DND-41 (cell line): ENCODE measurements around the gene CLN6.

Experiments used
- ATAC-seq: fragments of 200-7000 bp; cut with Tn5 transposase; 3 replicates; pipeline ENCODE4 v1.9.1; 2021; ENCODE audit warnings: low read depth; ENCODE audit not compliant: insufficient read depth
- DNase-seq: peaks from one replicate; pipeline ENCODE4 v3.0.0-alpha.2; 2020
- H2AFZ ChIP-seq: 2 replicates; pipeline ENCODE4 v1.6.0; 2012; ENCODE audit warnings: low read depth, low read length
- H3K27ac ChIP-seq: 2 replicates; pipeline ENCODE4 v1.5.1; 2012; ENCODE audit warnings: low read length, inconsistent platforms
- H3K27me3 ChIP-seq: fragments of 200-600 bp; sonication (generic); 2 replicates; pipeline ENCODE4 v1.6.0; 2012; ENCODE audit warnings: low read length, mild to moderate bottlenecking, inconsistent platforms; ENCODE audit not compliant: insufficient read depth, poor library complexity
- H3K36me3 ChIP-seq: 2 replicates; pipeline ENCODE4 v1.5.1; 2012; ENCODE audit warnings: low read length, inconsistent platforms; ENCODE audit not compliant: insufficient read depth
- H3K4me1 ChIP-seq: 2 replicates; pipeline ENCODE4 v1.5.1; 2012; ENCODE audit warnings: mild to moderate bottlenecking, low read length; ENCODE audit not compliant: insufficient read depth
- H3K4me2 ChIP-seq: 2 replicates; pipeline ENCODE4 v1.6.0; 2012; ENCODE audit warnings: mild to moderate bottlenecking, moderate library complexity, low read length, inconsistent platforms; ENCODE audit not compliant: insufficient read depth
- H3K4me3 ChIP-seq, 2 experiments: fragments of 200-600 bp in 1 of 2; shearing (Covaris generic) in 1 of 2; 2 replicates each; pipeline ENCODE4 v1.5.1; 2012 to 2016; ENCODE audit warnings: inconsistent platforms in 2 of 2, low read length in 2 of 2, mild to moderate bottlenecking in 2 of 2, low read depth in 1 of 2, moderate library complexity in 1 of 2
- H3K79me2 ChIP-seq: 2 replicates; pipeline ENCODE4 v1.6.0; 2012; ENCODE audit warnings: low read length, inconsistent platforms; ENCODE audit not compliant: insufficient read depth
- H3K9ac ChIP-seq: 2 replicates; pipeline ENCODE4 v1.6.0; 2012; ENCODE audit warnings: low read depth, mild to moderate bottlenecking, inconsistent platforms, low read length, moderate library complexity
- H3K9me3 ChIP-seq: 2 replicates; pipeline ENCODE4 v1.5.1; 2012; ENCODE audit warnings: low read length, moderate library complexity, mild to moderate bottlenecking, inconsistent platforms; ENCODE audit not compliant: insufficient read depth, severe bottlenecking
- H4K20me1 ChIP-seq: 2 replicates; pipeline ENCODE4 v1.6.0; 2012; ENCODE audit warnings: low read length; ENCODE audit not compliant: insufficient read depth
- EZH2 ChIP-seq: IDR thresholded peaks from 3 replicates; pipeline ENCODE4 v1.6.1; 2012; ENCODE audit warnings: borderline replicate concordance, low read depth, mild to moderate bottlenecking, moderate library complexity, low read length, inconsistent platforms; ENCODE audit not compliant: severe bottlenecking
- TF ChIP-seq, protein P1 (sequence below): IDR thresholded peaks from 2 replicates; pipeline ENCODE4 v1.5.1; 2012; ENCODE audit warnings: borderline replicate concordance, low read length, moderate library complexity, mild to moderate bottlenecking; ENCODE audit not compliant: poor library complexity, severe bottlenecking; ENCODE audit errors: extremely low read depth

The CLN6 gene

DNA sequence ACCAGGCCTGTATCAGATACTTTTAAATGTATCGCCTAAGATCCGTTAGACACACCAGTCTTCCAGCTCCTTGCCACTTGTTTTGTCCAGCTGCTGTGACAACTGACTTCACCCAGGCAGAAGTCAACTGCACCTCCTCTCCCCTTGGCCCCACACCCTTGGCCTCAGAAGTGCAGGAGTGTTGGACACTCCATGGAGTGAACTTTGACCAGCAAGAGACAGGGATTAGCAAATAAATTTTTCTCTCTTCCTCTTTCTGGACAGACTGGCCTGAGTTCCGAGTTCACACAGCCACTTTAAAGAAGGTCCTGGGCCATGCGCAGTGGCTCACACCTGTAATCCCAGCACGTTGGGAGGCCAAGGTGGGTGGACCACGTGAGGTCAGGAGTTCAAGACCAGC lies 2.9 kb upstream of the CLN6 start:
- no peaks in the 10 kb centered on the region for H3K27me3 ChIP-seq
- H2AFZ ChIP-seq, result no peak overlapping the region
- H3K36me3 ChIP-seq, result no peaks in the 10 kb centered on the region; the same call in 1 of the 2 replicates
- no peak for ATAC-seq
- peaks cover 8% of the 10 kb centered on the region; the same call in 1 of the 2 replicates for H4K20me1 ChIP-seq
- no peak overlapping the region for H3K27ac ChIP-seq
- H3K4me2 ChIP-seq, result no peak overlapping the region
- H3K4me3 ChIP-seq, result no peak overlapping the region
- no peak for DNase-seq
- no peaks in the 10 kb centered on the region for H3K9me3 ChIP-seq
- H3K79me2 ChIP-seq, result peaks cover 17% of the 10 kb centered on the region
- TF ChIP-seq, protein P1, sequence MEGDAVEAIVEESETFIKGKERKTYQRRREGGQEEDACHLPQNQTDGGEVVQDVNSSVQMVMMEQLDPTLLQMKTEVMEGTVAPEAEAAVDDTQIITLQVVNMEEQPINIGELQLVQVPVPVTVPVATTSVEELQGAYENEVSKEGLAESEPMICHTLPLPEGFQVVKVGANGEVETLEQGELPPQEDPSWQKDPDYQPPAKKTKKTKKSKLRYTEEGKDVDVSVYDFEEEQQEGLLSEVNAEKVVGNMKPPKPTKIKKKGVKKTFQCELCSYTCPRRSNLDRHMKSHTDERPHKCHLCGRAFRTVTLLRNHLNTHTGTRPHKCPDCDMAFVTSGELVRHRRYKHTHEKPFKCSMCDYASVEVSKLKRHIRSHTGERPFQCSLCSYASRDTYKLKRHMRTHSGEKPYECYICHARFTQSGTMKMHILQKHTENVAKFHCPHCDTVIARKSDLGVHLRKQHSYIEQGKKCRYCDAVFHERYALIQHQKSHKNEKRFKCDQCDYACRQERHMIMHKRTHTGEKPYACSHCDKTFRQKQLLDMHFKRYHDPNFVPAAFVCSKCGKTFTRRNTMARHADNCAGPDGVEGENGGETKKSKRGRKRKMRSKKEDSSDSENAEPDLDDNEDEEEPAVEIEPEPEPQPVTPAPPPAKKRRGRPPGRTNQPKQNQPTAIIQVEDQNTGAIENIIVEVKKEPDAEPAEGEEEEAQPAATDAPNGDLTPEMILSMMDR, result no peak
- no peak for TF ChIP-seq EZH2
- H3K4me1 ChIP-seq, result peaks cover 26% of the 10 kb centered on the region
- no peak overlapping the region for H3K9ac ChIP-seq

DNA sequence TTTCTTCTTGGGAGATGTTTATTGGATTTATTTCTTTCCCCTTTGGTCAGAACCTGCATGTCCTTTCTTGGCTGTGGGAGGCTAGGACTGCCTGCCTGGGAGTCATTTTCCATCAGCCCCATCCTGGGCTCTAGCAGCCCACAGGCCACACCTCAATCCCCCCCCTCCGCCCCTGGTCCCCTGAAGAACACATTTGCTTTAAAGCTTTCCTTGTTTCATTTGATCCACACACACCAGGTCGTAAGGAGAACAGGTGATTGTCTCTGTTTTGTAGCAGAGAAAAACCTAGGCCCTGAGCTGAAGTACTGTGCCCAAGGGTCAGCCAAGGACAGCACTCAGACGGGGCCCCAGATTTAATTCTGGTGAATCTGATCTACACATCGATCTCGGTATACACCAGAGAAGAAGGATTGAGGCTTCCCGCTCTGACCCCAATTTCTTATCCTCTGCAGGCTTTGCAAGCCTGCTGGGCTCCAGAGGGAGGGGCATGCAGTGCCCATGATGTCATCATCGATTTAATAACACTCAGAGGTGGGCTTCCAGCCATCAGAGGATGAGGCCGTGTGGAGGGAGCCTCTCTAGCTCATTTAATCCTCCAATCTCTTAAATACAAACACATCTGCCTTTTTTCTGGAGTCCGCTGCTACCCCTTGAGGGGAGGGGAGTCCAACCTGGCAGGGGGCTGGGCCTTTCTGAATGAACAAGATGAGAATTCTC lies 1.7 kb upstream of the CLN6 start:
- peaks cover 29% of the 10 kb centered on the region for H3K79me2 ChIP-seq
- DNase-seq (no peak), ATAC-seq (no peak)
- peaks cover 11% of the 10 kb centered on the region; the same call in 1 of the 2 replicates for H4K20me1 ChIP-seq
- no peak overlapping the region for H3K27ac ChIP-seq
- no peaks in the 10 kb centered on the region for H3K27me3 ChIP-seq
- H3K9ac ChIP-seq, result no peak overlapping the region
- TF ChIP-seq EZH2, result no peak
- TF ChIP-seq, protein P1, result no peak
- no peak overlapping the region for H3K4me3 ChIP-seq
- no peaks in the 10 kb centered on the region for H3K9me3 ChIP-seq
- H3K4me2 ChIP-seq, result no peak overlapping the region
- H2AFZ ChIP-seq, result no peak overlapping the region
- H3K36me3 ChIP-seq, result no peaks in the 10 kb centered on the region; the same call in 1 of the 2 replicates
- peaks cover 34% of the 10 kb centered on the region for H3K4me1 ChIP-seq

DNA sequence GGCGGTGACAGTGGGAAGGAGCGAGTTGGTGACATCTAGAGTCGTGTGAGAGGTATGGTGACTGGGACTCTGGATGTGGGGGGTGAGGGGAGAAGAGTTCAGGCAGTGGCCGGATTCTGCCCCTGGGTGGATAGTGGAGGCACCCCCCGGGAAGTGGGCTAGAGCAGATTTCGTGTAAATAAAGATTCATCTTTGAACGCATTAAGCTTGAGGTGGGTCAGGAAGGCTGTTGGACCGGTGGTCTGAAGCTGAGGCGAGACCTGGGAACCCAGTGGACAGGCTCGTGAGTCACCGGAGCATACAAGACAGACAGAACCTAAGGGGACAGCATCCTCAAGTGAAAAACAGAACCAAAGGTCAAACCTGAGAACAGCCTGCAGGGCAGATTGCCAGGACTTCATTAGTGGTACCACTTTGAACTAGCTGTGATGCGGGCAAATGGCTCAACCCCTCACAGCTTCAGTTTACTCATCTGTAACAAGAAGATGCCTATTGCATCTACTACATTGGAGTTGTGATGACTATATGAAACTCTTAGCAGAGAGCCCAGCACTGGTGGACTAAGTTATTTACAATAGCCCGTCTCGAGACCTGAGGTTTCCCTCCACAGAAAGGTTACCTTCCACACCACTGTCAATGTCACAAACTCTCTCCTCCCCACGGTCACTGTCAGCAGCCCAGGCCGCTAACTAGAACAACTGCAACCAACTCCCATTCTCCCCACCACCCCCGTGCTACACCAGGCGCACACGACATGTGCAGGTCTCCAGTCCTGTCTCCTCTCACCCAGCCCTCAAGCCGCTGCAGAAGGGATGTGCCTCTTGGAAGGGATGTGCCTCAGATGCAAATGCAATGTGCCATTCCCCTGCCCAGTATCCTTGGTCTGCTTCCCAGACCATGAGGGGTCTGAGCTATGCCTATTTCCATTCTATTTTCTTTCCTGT lies 901 bp upstream of the CLN6 start:
- Histone ChIP-seq H3K4me3 (peak overlapping the region; percentile 34 to 67; a peak in 3 of 4 replicates), H3K9ac (peak overlapping the region; percentile 93), H3K36me3 (no peaks in the 10 kb centered on the region; the same call in 1 of the 2 replicates), H3K4me2 (peak overlapping the region; percentile 80), H3K79me2 (peaks cover 37% of the 10 kb centered on the region), H3K9me3 (no peaks in the 10 kb centered on the region), H2AFZ (peak overlapping the region; percentile 86), H3K4me1 (peaks cover 42% of the 10 kb centered on the region), H3K27me3 (no peaks in the 10 kb centered on the region), H3K27ac (peak overlapping the region; percentile 92), H4K20me1 (peaks cover 11% of the 10 kb centered on the region; the same call in 1 of the 2 replicates)
- TF ChIP-seq, protein P1, result peak; percentile 56
- no peak for TF ChIP-seq EZH2
- DNase-seq (no peak), ATAC-seq (no peak)
